ENCODE results near the gene ELFN2.

GRCh38 chr22:37376643-37377042 lies 50.6 kb downstream of the ELFN2 start:
- TF ChIP-seq CTCF (conservative IDR thresholded peaks at IDR 0.05; ENCODE audit: low read length), result no peak
- no peak for TF ChIP-seq EZH2phosphoT487 (IDR thresholded peaks at IDR 0.05; ENCODE audit: borderline replicate concordance)

Measured in Loucy (cell line).